HL-60 (cell line): ENCODE data around the gene PDGFD.

ENCODE experiments used
- DNase-seq, 2 experiments: peaks; one replicate each; pipeline ENCODE4 v3.0.0-alpha.2; 2010 to 2020; ENCODE audit warnings: low read depth in 1 of 2, low spot score in 1 of 2
- H3K27ac ChIP-seq: fragments of 250-450 bp; sonication (Bioruptor Pico); replicated peaks from 2 replicates; pipeline ENCODE4 v1.5.1; 2020; ENCODE audit warnings: mild to moderate bottlenecking, moderate library complexity
- H3K27me3 ChIP-seq: fragments of 250-450 bp; sonication (Bioruptor Pico); 2 replicates; pipeline ENCODE4 v1.5.1; 2021; ENCODE audit warnings: mild to moderate bottlenecking, moderate library complexity; ENCODE audit not compliant: insufficient read depth, poor library complexity, severe bottlenecking
- H3K4me3 ChIP-seq: replicated peaks from 2 replicates; pipeline ENCODE4 v1.5.1; 2011; ENCODE audit warnings: mild to moderate bottlenecking, control low read depth, low read length; ENCODE audit not compliant: insufficient read depth
- GABPA ChIP-seq: IDR thresholded peaks from 2 replicates; pipeline ENCODE4 v1.6.1; 2012; ENCODE audit warnings: low read depth
- POLR2AphosphoS5 ChIP-seq: IDR thresholded peaks from 2 replicates; pipeline ENCODE4 v1.6.1; 2012; ENCODE audit warnings: low read depth
- SPI1 ChIP-seq: IDR thresholded peaks from 2 replicates; pipeline ENCODE4 v1.6.1; 2012; ENCODE audit warnings: low read depth, mild to moderate bottlenecking, borderline replicate concordance
- TF ChIP-seq, protein P1 (sequence below): IDR thresholded peaks from one replicate; pipeline ENCODE4 v1.5.1; 2011; ENCODE audit warnings: low read length, control low read depth, inconsistent platforms; ENCODE audit not compliant: insufficient read depth
- TF ChIP-seq, protein P2 (sequence below): IDR thresholded peaks from 2 replicates; pipeline ENCODE4 v1.6.1; 2012; ENCODE audit warnings: low read depth; ENCODE audit not compliant: insufficient replicate concordance

Gene PDGFD

DNA sequence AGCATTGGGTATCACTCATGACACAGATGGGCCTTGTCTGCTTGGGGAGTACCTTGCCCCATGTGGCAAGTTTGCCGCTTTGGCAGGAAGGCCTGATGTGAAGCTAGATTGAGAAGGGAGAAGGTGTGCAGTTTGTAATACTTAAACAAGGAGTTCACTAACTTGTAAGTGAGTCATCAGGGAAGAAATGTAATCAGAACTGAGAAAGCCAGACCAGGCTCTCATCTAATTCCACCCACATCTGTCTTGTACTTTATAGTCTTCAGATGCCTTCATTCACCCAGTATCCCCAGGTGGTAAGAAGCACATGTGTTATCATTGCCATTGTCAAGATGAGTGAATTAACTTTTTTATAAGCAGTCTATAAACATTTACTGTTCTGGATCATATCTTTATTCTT, 243.5 kb downstream of the PDGFD start:
- H3K4me3 ChIP-seq: no peak overlapping the region
- TF ChIP-seq SPI1 (no peak), GABPA (no peak), POLR2AphosphoS5 (no peak)
- TF ChIP-seq, protein P1, sequence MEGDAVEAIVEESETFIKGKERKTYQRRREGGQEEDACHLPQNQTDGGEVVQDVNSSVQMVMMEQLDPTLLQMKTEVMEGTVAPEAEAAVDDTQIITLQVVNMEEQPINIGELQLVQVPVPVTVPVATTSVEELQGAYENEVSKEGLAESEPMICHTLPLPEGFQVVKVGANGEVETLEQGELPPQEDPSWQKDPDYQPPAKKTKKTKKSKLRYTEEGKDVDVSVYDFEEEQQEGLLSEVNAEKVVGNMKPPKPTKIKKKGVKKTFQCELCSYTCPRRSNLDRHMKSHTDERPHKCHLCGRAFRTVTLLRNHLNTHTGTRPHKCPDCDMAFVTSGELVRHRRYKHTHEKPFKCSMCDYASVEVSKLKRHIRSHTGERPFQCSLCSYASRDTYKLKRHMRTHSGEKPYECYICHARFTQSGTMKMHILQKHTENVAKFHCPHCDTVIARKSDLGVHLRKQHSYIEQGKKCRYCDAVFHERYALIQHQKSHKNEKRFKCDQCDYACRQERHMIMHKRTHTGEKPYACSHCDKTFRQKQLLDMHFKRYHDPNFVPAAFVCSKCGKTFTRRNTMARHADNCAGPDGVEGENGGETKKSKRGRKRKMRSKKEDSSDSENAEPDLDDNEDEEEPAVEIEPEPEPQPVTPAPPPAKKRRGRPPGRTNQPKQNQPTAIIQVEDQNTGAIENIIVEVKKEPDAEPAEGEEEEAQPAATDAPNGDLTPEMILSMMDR: no peak
- TF ChIP-seq, protein P2, sequence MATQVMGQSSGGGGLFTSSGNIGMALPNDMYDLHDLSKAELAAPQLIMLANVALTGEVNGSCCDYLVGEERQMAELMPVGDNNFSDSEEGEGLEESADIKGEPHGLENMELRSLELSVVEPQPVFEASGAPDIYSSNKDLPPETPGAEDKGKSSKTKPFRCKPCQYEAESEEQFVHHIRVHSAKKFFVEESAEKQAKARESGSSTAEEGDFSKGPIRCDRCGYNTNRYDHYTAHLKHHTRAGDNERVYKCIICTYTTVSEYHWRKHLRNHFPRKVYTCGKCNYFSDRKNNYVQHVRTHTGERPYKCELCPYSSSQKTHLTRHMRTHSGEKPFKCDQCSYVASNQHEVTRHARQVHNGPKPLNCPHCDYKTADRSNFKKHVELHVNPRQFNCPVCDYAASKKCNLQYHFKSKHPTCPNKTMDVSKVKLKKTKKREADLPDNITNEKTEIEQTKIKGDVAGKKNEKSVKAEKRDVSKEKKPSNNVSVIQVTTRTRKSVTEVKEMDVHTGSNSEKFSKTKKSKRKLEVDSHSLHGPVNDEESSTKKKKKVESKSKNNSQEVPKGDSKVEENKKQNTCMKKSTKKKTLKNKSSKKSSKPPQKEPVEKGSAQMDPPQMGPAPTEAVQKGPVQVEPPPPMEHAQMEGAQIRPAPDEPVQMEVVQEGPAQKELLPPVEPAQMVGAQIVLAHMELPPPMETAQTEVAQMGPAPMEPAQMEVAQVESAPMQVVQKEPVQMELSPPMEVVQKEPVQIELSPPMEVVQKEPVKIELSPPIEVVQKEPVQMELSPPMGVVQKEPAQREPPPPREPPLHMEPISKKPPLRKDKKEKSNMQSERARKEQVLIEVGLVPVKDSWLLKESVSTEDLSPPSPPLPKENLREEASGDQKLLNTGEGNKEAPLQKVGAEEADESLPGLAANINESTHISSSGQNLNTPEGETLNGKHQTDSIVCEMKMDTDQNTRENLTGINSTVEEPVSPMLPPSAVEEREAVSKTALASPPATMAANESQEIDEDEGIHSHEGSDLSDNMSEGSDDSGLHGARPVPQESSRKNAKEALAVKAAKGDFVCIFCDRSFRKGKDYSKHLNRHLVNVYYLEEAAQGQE: no peak
- DNase-seq: no peak
- H3K27ac ChIP-seq: no peak overlapping the region
- H3K27me3 ChIP-seq: no peaks in the 10 kb centered on the region

DNA sequence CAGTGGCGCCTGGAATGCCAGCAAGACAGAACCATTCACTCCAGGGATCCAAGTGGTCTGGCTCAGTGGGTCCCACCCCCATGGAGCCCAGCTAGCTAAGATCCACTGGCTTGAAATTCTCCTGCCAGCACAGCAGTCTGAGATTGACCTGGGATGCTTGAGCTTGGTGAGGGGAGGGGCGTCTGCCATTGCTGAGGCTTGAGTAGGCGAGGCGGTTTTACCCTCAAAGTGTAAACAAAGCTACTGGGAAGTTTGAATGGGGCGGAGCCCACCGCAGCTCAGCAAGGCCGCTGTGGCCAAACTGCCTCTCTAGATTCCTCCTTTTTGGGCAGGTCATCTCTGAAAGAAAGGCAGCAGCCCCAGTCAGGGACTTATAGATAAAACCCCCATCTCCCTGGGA, 253.2 kb downstream of the PDGFD start:
- Histone ChIP-seq H3K27me3 (no peaks in the 10 kb centered on the region), H3K27ac (no peak overlapping the region), H3K4me3 (no peak overlapping the region)
- no peak for DNase-seq
- TF ChIP-seq, protein P2: no peak
- TF ChIP-seq GABPA: no peak
- TF ChIP-seq, protein P1: no peak
- TF ChIP-seq POLR2AphosphoS5: no peak
- TF ChIP-seq SPI1: no peak

DNA sequence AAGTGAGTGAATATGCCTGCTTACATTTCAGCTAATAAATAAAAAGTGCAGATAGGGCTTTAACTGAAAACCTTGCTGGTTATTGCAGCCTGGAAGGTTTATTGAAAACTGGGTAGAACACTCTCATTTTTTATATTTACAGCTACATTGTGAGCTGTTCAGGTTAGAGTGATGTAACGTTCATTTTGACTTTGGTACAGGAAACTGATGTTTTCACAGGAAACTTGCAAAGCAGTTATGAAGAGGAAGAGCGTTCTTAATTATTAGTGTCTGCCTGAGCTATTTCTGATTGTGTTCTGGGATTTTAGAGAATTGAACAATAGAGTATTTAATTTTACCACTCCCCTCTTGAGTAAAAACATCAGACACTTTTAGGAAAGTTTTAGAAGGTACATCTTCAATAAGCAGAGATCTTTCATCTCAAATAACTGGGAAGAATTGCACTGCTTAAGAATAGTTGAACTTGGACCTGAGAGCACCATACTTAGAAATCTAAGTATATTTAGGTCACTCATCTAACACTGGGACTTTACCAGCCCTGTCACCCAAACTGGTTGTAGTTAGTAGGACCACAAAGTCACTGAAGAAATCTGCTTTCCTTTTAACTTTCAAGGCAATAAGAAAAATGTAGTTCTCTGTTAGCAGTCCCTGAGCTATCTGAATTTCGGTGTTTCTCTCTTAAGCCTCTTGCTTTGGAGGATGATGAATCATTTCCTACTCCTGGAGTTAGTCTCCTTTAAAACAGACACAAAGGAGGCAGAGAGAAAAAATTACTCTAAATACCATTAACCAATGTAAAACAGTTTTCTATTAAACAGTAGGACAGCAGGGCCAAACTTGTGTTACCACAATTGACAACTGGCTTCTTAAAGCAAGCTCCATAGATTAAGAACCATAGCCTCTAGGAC, 256.1 kb downstream of the PDGFD start:
- Histone ChIP-seq H3K4me3 (no peak overlapping the region), H3K27me3 (no peaks in the 10 kb centered on the region), H3K27ac (no peak overlapping the region)
- TF ChIP-seq, protein P2: no peak
- TF ChIP-seq GABPA (no peak), SPI1 (no peak)
- DNase-seq: no peak
